ENCODE measurements around the gene TTLL9. TPM values are rescaled to one million over a fixed set of nuclear protein-coding genes. Genes with fewer than 3 reads are reported as not detected.

The TTLL9 gene
- total and polyA plus RNA-seq, 10 of the 15 experiments (the other 5 are each of a cell fraction or from before 2014, with no cell fraction given): 0.03 to 0.77 (median 0.11) TPM; not detected in 2

- WGBS (ENCODE audit: insufficient coverage, insufficient replicate concordance, low lambda C conversion rate, missing lambda C conversion rate): 4% methylated on average over 28 of the region's 29 CpGs
- H3K36me3 ChIP-seq (ENCODE audit: control insufficient read depth in 2 of 2, insufficient read depth in 2 of 2, low read length in 1 of 2): no peaks in the 10 kb centered on the region
- BruUV-seq (replicated peaks): no TSS peak
- DNase-seq (ENCODE audit: low read depth, low spot score) (no peak), FAIRE-seq (no peak), ATAC-seq (peak; percentile 97)
- H3K4me3 ChIP-seq: no peak overlapping the region
- no peaks in the 10 kb centered on the region for H3K4me1 ChIP-seq (ENCODE audit: control insufficient read depth, insufficient read depth, low read length)
- in situ Hi-C loops (cut with MboI): loop anchor here (10.0 kb wide), 1 partner anchor 832 kb away; no protein-coding TSS in a partner anchor
- H3K4me2 ChIP-seq (ENCODE audit: control insufficient read depth, insufficient read depth): no peak overlapping the region
- TF ChIP-seq DPF2 (IDR thresholded peaks at IDR 0.05) (no peak), MXI1 (IDR thresholded peaks at IDR 0.05; ENCODE audit: low read depth, low read length) (no peak), EP300 (IDR thresholded peaks at IDR 0.05; ENCODE audit: borderline replicate concordance in 1 of 2, control insufficient read depth in 1 of 2, low read depth in 2 of 2, low read length in 2 of 2) (no peak), PRDM15 (CRISPR knock-in tag; IDR thresholded peaks at IDR 0.05) (no peak), SREBF2 (IDR thresholded peaks at IDR 0.05; ENCODE audit: low read length) (no peak), YY1 (IDR thresholded peaks at IDR 0.05; ENCODE audit: low read depth, low read length) (peak; percentile 70), RAD21 (IDR thresholded peaks at IDR 0.05; ENCODE audit: insufficient read depth, low read depth, low read length) (peak; percentile 86), SMC3 (IDR thresholded peaks at IDR 0.05; ENCODE audit: borderline replicate concordance, low read length) (peak; percentile 85), HDAC6 (IDR thresholded peaks at IDR 0.05; ENCODE audit: unreplicated experiment) (no peak), BHLHE40 (IDR thresholded peaks at IDR 0.05; ENCODE audit: borderline replicate concordance in 1 of 2, low read depth in 2 of 2, low read length in 1 of 2) (0 out of 4 replicates have a peak, but pooled peaks of 1 of the 2 experiments have one; percentile 16)
- TF ChIP-seq, protein P1, sequence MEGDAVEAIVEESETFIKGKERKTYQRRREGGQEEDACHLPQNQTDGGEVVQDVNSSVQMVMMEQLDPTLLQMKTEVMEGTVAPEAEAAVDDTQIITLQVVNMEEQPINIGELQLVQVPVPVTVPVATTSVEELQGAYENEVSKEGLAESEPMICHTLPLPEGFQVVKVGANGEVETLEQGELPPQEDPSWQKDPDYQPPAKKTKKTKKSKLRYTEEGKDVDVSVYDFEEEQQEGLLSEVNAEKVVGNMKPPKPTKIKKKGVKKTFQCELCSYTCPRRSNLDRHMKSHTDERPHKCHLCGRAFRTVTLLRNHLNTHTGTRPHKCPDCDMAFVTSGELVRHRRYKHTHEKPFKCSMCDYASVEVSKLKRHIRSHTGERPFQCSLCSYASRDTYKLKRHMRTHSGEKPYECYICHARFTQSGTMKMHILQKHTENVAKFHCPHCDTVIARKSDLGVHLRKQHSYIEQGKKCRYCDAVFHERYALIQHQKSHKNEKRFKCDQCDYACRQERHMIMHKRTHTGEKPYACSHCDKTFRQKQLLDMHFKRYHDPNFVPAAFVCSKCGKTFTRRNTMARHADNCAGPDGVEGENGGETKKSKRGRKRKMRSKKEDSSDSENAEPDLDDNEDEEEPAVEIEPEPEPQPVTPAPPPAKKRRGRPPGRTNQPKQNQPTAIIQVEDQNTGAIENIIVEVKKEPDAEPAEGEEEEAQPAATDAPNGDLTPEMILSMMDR (IDR thresholded peaks at IDR 0.05 in 2 of 3, conservative IDR thresholded peaks at IDR 0.05 in 1 of 3; ENCODE audit: control insufficient read depth in 2 of 3, extremely low read depth in 1 of 3, insufficient read depth in 1 of 3, low read depth in 3 of 3, low read length in 3 of 3): peak; percentile 96 to 98 (median 98); a peak in 5 of 6 replicates
- H4K20me1 ChIP-seq (ENCODE audit: control insufficient read depth, insufficient read depth): no peaks in the 10 kb centered on the region
- intact Hi-C loops (cut with micrococcal nuclease; ENCODE audit: unreplicated experiment): loop anchor here (1.0 to 2.0 kb wide), 4 partner anchors 24 to 270 kb away; partner anchors contain the start of gene PDRG1
- ChIA-PET POLR2A (interaction anchor here (1.0 kb wide), 1 partner anchor 11 kb away, joined by 3 read pairs; no protein-coding TSS in a partner anchor), SMC1A (ENCODE audit: uncharacterized antibody, unreplicated experiment) (interaction anchor here (0.6 to 2.6 kb wide), 16 partner anchors 11 to 306 kb away, joined by 3 to 17 read pairs (median 4); partner anchors contain the start of gene PDRG1), CTCF (interaction anchor here (0.6 to 8.8 kb wide), 40 partner anchors 8 to 1034 kb away, joined by 3 to 109 read pairs (median 4); partner anchors contain the start of genes FOXS1 and PDRG1), RAD21 (ENCODE audit: unreplicated experiment) (interaction anchor here (0.5 to 4.1 kb wide), 12 partner anchors 9 to 324 kb away, joined by 3 to 25 read pairs (median 4); partner anchors contain the start of genes FOXS1 and PDRG1)
- H3K9me3 ChIP-seq (replicated peaks; ENCODE audit: control insufficient read depth, insufficient read depth, low read length): no peaks in the 10 kb centered on the region
- H3K27ac ChIP-seq (ENCODE audit: control insufficient read depth, insufficient read depth): no peak overlapping the region
- no peak overlapping the region for H3K9ac ChIP-seq (ENCODE audit: control insufficient read depth, insufficient read depth, low read length)
- H3K79me2 ChIP-seq (ENCODE audit: control insufficient read depth, insufficient read depth, low read length): no peaks in the 10 kb centered on the region
- H2AFZ ChIP-seq (ENCODE audit: control insufficient read depth, low read depth, low read length): peak overlapping the region; percentile 34
- no peaks in the 10 kb centered on the region for H3K27me3 ChIP-seq (replicated peaks in 1 of 2; ENCODE audit: control insufficient read depth in 2 of 2, insufficient read depth in 2 of 2, low read length in 1 of 2)
Observed at GRCh38 chr20:31822421-31823330, 47.8 kb upstream of the TTLL9 start.
